H9 (cell line): ENCODE data around the gene SLC29A2. TPM values are rescaled to one million over a fixed set of nuclear protein-coding genes. Genes with fewer than 3 reads are reported as not detected.

Experiments
- DNase-seq: peaks from one replicate; pipeline ENCODE4 v3.0.0-alpha.2; 2017
- H2AFZ ChIP-seq: one replicate; pipeline ENCODE4 v1.6.1; 2013; ENCODE audit warnings: mild to moderate bottlenecking, low read length, control low read depth, moderate library complexity
- H2AK5ac ChIP-seq: 2 replicates; pipeline ENCODE4 v1.6.1; 2013; ENCODE audit warnings: low read length, control low read depth, mixed read lengths; ENCODE audit not compliant: insufficient read length
- H2BK120ac ChIP-seq: one replicate; pipeline ENCODE4 v1.6.1; 2013; ENCODE audit warnings: low read depth, mild to moderate bottlenecking, low read length, control low read depth, inconsistent platforms; ENCODE audit not compliant: poor library complexity, severe bottlenecking
- H2BK12ac ChIP-seq: 2 replicates; pipeline ENCODE4 v1.6.1; 2013; ENCODE audit warnings: low read length, control low read depth, mixed read lengths, low read depth; ENCODE audit not compliant: insufficient read length
- H2BK15ac ChIP-seq: 2 replicates; pipeline ENCODE4 v1.6.1; 2013; ENCODE audit warnings: low read depth, low read length, control low read depth
- H2BK20ac ChIP-seq: one replicate; pipeline ENCODE4 v1.6.1; 2013; ENCODE audit warnings: low read depth, mild to moderate bottlenecking, low read length, control low read depth, inconsistent platforms; ENCODE audit not compliant: poor library complexity, severe bottlenecking
- H2BK5ac ChIP-seq: 2 replicates; pipeline ENCODE4 v1.6.1; 2013; ENCODE audit warnings: low read length, control low read depth, mixed read lengths; ENCODE audit not compliant: insufficient read length
- H3K14ac ChIP-seq: 2 replicates; pipeline ENCODE4 v1.6.1; 2013; ENCODE audit warnings: low read length, control low read depth; ENCODE audit not compliant: insufficient read depth
- H3K18ac ChIP-seq: 2 replicates; pipeline ENCODE4 v1.6.1; 2013; ENCODE audit warnings: low read depth, mild to moderate bottlenecking, mixed read lengths, low read length, control low read depth; ENCODE audit not compliant: insufficient read length
- H3K23ac ChIP-seq: 2 replicates; pipeline ENCODE4 v1.6.1; 2013; ENCODE audit warnings: low read length, control low read depth, mixed read lengths, low read depth; ENCODE audit not compliant: insufficient read length
- H3K23me2 ChIP-seq: 2 replicates; pipeline ENCODE4 v1.6.1; 2013; ENCODE audit warnings: low read depth, mild to moderate bottlenecking, mixed read lengths, low read length, control low read depth; ENCODE audit not compliant: insufficient read length, poor library complexity, severe bottlenecking
- H3K27ac ChIP-seq: 2 replicates; pipeline ENCODE4 v1.5.1; 2013; ENCODE audit warnings: low read length, control low read depth, mixed read lengths, low read depth; ENCODE audit not compliant: insufficient read length
- H3K27me3 ChIP-seq: 2 replicates; pipeline ENCODE4 v1.6.1; 2013; ENCODE audit warnings: low read length, control low read depth, inconsistent platforms; ENCODE audit not compliant: insufficient read depth
- H3K4ac ChIP-seq: 2 replicates; pipeline ENCODE4 v1.6.1; 2013; ENCODE audit warnings: low read depth, mild to moderate bottlenecking, control low read depth, inconsistent platforms, low read length, moderate library complexity
- H3K4me1 ChIP-seq: 2 replicates; pipeline ENCODE4 v1.6.1; 2013; ENCODE audit warnings: low read length, control low read depth, inconsistent platforms; ENCODE audit not compliant: insufficient read depth
- H3K4me2 ChIP-seq: 2 replicates; pipeline ENCODE4 v1.6.1; 2013; ENCODE audit warnings: low read length, control low read depth, mixed read lengths; ENCODE audit not compliant: insufficient read length, insufficient read depth
- H3K56ac ChIP-seq: 2 replicates; pipeline ENCODE4 v1.6.1; 2013; ENCODE audit warnings: low read depth, mild to moderate bottlenecking, mixed read lengths, low read length, control low read depth; ENCODE audit not compliant: insufficient read length
- H3K79me1 ChIP-seq: 2 replicates; pipeline ENCODE4 v1.6.1; 2013; ENCODE audit warnings: low read depth, mild to moderate bottlenecking, moderate library complexity, low read length, control low read depth, inconsistent platforms; ENCODE audit not compliant: insufficient read depth, poor library complexity, severe bottlenecking
- H3K79me2 ChIP-seq: 2 replicates; pipeline ENCODE4 v1.6.1; 2013; ENCODE audit warnings: low read length, control low read depth, inconsistent platforms; ENCODE audit not compliant: insufficient read depth
- H3K9ac ChIP-seq: 2 replicates; pipeline ENCODE4 v1.6.1; 2013; ENCODE audit warnings: low read length, control low read depth, mixed read lengths; ENCODE audit not compliant: insufficient read length; ENCODE audit errors: extremely low read depth
- H3K9me3 ChIP-seq: one replicate; pipeline ENCODE4 v1.6.1; 2013; ENCODE audit warnings: low read depth, low read length, inconsistent platforms; ENCODE audit not compliant: control insufficient read depth
- H3T11ph ChIP-seq: one replicate; pipeline ENCODE4 v1.6.1; 2013; ENCODE audit warnings: mild to moderate bottlenecking, low read length, control low read depth, inconsistent platforms
- H4K20me1 ChIP-seq: one replicate; pipeline ENCODE4 v1.6.1; 2013; ENCODE audit not compliant: control insufficient read depth, insufficient read length, insufficient read depth
- H4K5ac ChIP-seq: 2 replicates; pipeline ENCODE4 v1.6.1; 2013; ENCODE audit warnings: low read depth, mild to moderate bottlenecking, mixed read lengths, low read length, control low read depth; ENCODE audit not compliant: insufficient read length
- H4K8ac ChIP-seq: replicated peaks from 2 replicates; pipeline ENCODE4 v1.6.1; 2013; ENCODE audit warnings: low read length, control low read depth, mixed read lengths, low read depth; ENCODE audit not compliant: insufficient read length
- H4K91ac ChIP-seq: 2 replicates; pipeline ENCODE4 v1.6.1; 2013; ENCODE audit warnings: low read depth, mild to moderate bottlenecking, moderate library complexity, mixed read lengths, low read length, control low read depth; ENCODE audit not compliant: insufficient read length
- H3K27ac Mint-ChIP-seq, 3 experiments: 2 replicates in 2 of 3; 3 replicates in 1 of 3; pipeline ENCODE4 v1.8.0; 2020 to 2021; ENCODE audit warnings: mixed read lengths in 3 of 3, mild to moderate bottlenecking in 1 of 3, moderate library complexity in 1 of 3
- H3K27me3 Mint-ChIP-seq: 2 replicates; pipeline ENCODE4 v1.8.0; 2021; ENCODE audit warnings: low read depth, mild to moderate bottlenecking, moderate library complexity, mixed read lengths
- H3K36me3 Mint-ChIP-seq, 3 experiments: 2 replicates in 2 of 3; 3 replicates in 1 of 3; pipeline ENCODE4 v1.8.0; 2020 to 2021; ENCODE audit warnings: low read depth in 3 of 3, mixed read lengths in 3 of 3; ENCODE audit not compliant: insufficient read depth in 1 of 3
- H3K4me1 Mint-ChIP-seq, 2 experiments: 2 replicates each; pipeline ENCODE4 v1.8.0; 2020; ENCODE audit warnings: mixed read lengths in 2 of 2
- H3K4me3 Mint-ChIP-seq, 2 experiments: 2 replicates in 1 of 2; 3 replicates in 1 of 2; pipeline ENCODE4 v1.8.0; 2020 to 2021; ENCODE audit warnings: mild to moderate bottlenecking in 2 of 2, mixed read lengths in 2 of 2, moderate library complexity in 1 of 2
- H3K9me3 Mint-ChIP-seq, 2 experiments: 2 replicates in 1 of 2; 3 replicates in 1 of 2; pipeline ENCODE4 v1.8.0; 2020; ENCODE audit warnings: mild to moderate bottlenecking in 2 of 2, mixed read lengths in 2 of 2, moderate library complexity in 1 of 2
- WGBS: extraction: QIAGEN DNeasy Blood & Tissue Kit; methylation state at CpG from one replicate; pipeline ENCODE4 v1.1.7; 2013; ENCODE audit warnings: missing lambda C conversion rate, low lambda C conversion rate, mixed read lengths; ENCODE audit not compliant: insufficient read length; ENCODE audit errors: extremely low coverage; 5-methylcytosine and 5-hydroxymethylcytosine counted together
- total RNA-seq: library from RNA; stranded (reverse); gene quantifications from 2 replicates; pipeline ENCODE4 v1.2.1, GENCODE V29; 2021
- TF ChIP-seq, protein P1 (sequence below): fragments of 200-600 bp; sonication (generic); conservative IDR thresholded peaks from 3 replicates; pipeline ENCODE4 v1.8.0; 2021; ENCODE audit warnings: antibody characterized with exemption, mild to moderate bottlenecking

The SLC29A2 gene
- total RNA-seq, 1 experiment from 2014 or later: 29.8 TPM

DNA sequence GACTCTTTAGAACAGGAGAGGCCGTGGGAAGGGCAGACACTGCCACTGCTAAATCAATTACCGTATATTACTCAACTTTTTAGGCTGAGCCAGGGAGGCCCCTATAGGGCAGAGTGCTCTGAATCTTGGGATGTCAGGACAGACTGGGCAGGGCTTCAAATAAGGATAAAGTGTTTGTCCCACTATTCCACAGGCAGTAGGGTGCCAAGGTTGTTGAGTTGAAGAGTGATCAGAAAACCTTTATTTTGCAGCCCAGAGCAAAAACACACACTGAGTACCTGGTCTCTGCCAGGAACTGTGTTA lies 22.5 kb downstream of the SLC29A2 start:
- Histone ChIP-seq H3K4me2 (no peak overlapping the region), H4K91ac (no peak overlapping the region), H3K79me1 (no peaks in the 10 kb centered on the region), H3K9me3 (no peaks in the 10 kb centered on the region), H2BK5ac (no peak overlapping the region), H2BK12ac (no peak overlapping the region), H3K27me3 (no peaks in the 10 kb centered on the region), H3K14ac (no peak overlapping the region), H4K8ac (no peak overlapping the region), H3K4me1 (no peaks in the 10 kb centered on the region), H2BK20ac (no peak overlapping the region), H2AK5ac (no peak overlapping the region), H3K18ac (no peak overlapping the region), H4K20me1 (peaks cover 3% of the 10 kb centered on the region), H3K4ac (no peak overlapping the region), H3K23me2 (peaks cover 18% of the 10 kb centered on the region), H3K79me2 (peaks cover 2% of the 10 kb centered on the region; the same call in 1 of the 2 replicates), H3K23ac (no peak overlapping the region), H2AFZ (no peak overlapping the region), H2BK120ac (no peak overlapping the region), H2BK15ac (no peak overlapping the region), H4K5ac (no peak overlapping the region), H3T11ph (no peak overlapping the region), H3K9ac (no peak overlapping the region), H3K27ac (no peak overlapping the region), H3K56ac (no peak overlapping the region)
- H3K27me3 Mint-ChIP-seq: peaks cover 4% of the 10 kb centered on the region
- H3K9me3 Mint-ChIP-seq: peaks cover 0 to 3% of the 10 kb centered on the region in 2 experiments; a peak in 4 of 5 replicates
- H3K36me3 Mint-ChIP-seq: peaks cover 5 to 20% (median 19%) of the 10 kb centered on the region in 3 experiments
- no peak overlapping the region for H3K27ac Mint-ChIP-seq
- H3K4me3 Mint-ChIP-seq: peak overlapping the region in 1 of 2 experiments; percentile 95; a peak in 3 of 5 replicates
- peaks cover 17 to 22% of the 10 kb centered on the region in 2 experiments for H3K4me1 Mint-ChIP-seq
- no peak for DNase-seq
- TF ChIP-seq, protein P1, sequence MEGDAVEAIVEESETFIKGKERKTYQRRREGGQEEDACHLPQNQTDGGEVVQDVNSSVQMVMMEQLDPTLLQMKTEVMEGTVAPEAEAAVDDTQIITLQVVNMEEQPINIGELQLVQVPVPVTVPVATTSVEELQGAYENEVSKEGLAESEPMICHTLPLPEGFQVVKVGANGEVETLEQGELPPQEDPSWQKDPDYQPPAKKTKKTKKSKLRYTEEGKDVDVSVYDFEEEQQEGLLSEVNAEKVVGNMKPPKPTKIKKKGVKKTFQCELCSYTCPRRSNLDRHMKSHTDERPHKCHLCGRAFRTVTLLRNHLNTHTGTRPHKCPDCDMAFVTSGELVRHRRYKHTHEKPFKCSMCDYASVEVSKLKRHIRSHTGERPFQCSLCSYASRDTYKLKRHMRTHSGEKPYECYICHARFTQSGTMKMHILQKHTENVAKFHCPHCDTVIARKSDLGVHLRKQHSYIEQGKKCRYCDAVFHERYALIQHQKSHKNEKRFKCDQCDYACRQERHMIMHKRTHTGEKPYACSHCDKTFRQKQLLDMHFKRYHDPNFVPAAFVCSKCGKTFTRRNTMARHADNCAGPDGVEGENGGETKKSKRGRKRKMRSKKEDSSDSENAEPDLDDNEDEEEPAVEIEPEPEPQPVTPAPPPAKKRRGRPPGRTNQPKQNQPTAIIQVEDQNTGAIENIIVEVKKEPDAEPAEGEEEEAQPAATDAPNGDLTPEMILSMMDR: no peak
- WGBS: no CpG with 5 or more reads among the region's 2 CpGs
